ENCODE data around the gene SPACDR.

DNA sequence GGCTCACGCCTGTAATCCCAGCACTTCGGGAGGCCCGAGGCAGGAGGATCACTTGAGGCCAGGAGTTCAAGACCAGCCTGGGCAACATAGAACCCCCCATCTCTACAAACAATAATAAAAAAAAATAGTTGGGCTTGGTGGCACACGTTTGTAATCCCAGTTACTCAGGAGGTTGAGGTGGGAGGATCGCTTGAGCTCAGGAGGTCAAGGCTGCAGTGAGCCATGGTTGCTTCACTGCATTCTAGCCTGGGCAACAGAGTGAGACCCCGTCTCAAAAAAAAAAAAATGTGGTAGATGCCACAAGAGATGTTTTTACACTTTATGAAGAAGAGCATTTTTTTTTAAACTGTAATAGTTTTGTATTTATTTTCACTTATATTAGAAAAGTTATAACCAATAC, 32.4 kb upstream of the SPACDR start:
- TF ChIP-seq, protein P1, sequence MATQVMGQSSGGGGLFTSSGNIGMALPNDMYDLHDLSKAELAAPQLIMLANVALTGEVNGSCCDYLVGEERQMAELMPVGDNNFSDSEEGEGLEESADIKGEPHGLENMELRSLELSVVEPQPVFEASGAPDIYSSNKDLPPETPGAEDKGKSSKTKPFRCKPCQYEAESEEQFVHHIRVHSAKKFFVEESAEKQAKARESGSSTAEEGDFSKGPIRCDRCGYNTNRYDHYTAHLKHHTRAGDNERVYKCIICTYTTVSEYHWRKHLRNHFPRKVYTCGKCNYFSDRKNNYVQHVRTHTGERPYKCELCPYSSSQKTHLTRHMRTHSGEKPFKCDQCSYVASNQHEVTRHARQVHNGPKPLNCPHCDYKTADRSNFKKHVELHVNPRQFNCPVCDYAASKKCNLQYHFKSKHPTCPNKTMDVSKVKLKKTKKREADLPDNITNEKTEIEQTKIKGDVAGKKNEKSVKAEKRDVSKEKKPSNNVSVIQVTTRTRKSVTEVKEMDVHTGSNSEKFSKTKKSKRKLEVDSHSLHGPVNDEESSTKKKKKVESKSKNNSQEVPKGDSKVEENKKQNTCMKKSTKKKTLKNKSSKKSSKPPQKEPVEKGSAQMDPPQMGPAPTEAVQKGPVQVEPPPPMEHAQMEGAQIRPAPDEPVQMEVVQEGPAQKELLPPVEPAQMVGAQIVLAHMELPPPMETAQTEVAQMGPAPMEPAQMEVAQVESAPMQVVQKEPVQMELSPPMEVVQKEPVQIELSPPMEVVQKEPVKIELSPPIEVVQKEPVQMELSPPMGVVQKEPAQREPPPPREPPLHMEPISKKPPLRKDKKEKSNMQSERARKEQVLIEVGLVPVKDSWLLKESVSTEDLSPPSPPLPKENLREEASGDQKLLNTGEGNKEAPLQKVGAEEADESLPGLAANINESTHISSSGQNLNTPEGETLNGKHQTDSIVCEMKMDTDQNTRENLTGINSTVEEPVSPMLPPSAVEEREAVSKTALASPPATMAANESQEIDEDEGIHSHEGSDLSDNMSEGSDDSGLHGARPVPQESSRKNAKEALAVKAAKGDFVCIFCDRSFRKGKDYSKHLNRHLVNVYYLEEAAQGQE (IDR thresholded peaks at IDR 0.05; ENCODE audit: insufficient read depth in 1 of 2, low read depth in 2 of 2, low read length in 1 of 2), result no peak
- TF ChIP-seq, protein P2, sequence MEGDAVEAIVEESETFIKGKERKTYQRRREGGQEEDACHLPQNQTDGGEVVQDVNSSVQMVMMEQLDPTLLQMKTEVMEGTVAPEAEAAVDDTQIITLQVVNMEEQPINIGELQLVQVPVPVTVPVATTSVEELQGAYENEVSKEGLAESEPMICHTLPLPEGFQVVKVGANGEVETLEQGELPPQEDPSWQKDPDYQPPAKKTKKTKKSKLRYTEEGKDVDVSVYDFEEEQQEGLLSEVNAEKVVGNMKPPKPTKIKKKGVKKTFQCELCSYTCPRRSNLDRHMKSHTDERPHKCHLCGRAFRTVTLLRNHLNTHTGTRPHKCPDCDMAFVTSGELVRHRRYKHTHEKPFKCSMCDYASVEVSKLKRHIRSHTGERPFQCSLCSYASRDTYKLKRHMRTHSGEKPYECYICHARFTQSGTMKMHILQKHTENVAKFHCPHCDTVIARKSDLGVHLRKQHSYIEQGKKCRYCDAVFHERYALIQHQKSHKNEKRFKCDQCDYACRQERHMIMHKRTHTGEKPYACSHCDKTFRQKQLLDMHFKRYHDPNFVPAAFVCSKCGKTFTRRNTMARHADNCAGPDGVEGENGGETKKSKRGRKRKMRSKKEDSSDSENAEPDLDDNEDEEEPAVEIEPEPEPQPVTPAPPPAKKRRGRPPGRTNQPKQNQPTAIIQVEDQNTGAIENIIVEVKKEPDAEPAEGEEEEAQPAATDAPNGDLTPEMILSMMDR (IDR thresholded peaks at IDR 0.05), result no peak
- TF ChIP-seq POLR2AphosphoS5 (IDR thresholded peaks at IDR 0.05; ENCODE audit: low read depth, low read length) (no peak), SIN3A (IDR thresholded peaks at IDR 0.05; ENCODE audit: borderline replicate concordance, insufficient read depth, low read depth, low read length) (no peak)

Data from Panc1 (cell line).